ENCODE results near the gene MYLK4.

Gene MYLK4

GRCh38 chr6:2734488-2735166, 16.1 kb downstream of the MYLK4 start:
- DNase-seq (ENCODE audit: low read depth in 2 of 2) = no peak

- DNase-seq (ENCODE audit: low read depth in 2 of 2) = no peak
These were observed 16.8 kb downstream of the MYLK4 start for GRCh38 chr6:2733736-2734480.

GRCh38 chr6:2733324-2733723, 17.4 kb downstream of the MYLK4 start:
- peak in 1 of 2 donors; percentile 31 for DNase-seq (ENCODE audit: low read depth in 2 of 2)

GRCh38 chr6:2732503-2733089, 18.1 kb downstream of the MYLK4 start:
- DNase-seq (ENCODE audit: low read depth in 2 of 2) = no peak

DNA sequence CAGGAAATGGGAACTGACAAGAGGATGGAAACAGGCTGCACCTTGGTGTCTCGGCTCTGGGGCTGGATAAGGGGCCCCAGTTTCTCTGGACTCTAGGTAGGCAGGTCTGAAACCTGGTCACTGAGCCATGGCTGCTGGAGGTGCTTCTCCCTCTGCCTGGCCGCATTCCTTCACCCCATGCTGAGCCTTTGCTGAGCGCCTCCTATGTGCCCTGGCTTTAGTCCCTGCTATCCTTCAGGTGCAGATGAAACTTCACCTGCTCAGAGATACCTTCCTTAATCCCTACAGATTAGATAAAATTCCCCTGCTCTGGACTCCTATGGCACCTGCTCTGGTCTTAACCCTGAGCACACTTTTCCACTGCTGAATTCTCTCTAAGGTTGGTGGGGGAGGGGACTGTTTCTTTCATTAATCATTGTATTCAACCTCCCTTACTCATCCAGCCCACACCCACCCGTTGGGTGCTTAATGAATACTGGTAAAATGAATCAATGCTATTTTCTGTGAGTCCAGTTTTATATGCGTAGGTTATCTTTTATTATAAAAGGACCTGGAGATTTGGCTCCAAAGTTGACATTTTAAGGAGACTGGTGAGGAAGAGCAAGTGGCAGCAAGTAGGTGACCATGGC, 19.3 kb downstream of the MYLK4 start:
- no peak for DNase-seq (ENCODE audit: low read depth in 2 of 2)

GRCh38 chr6:2730353-2731107, 20.2 kb downstream of the MYLK4 start:
- DNase-seq (ENCODE audit: low read depth in 2 of 2) = no peak

DNA sequence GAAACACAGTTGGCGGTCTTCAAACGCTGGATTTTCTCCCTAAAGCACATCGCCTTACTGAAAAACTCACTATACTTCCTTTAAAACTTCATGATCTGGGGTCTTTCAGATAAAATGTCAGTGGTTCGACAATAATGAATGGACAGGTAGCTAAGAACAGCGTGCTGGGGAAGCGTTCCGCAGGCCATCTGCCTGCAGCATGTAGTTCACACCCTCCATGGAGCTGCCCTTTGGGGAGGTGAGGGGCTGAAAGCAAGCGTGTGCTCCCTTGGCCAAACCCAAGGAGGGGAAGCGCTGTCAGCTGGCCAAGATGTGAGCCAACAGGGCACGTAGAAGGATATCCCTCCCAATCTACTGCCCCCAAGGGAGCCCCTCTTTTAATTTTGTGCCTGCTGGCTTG, 20.8 kb downstream of the MYLK4 start:
- no peak for DNase-seq (ENCODE audit: low read depth in 2 of 2)

DNA sequence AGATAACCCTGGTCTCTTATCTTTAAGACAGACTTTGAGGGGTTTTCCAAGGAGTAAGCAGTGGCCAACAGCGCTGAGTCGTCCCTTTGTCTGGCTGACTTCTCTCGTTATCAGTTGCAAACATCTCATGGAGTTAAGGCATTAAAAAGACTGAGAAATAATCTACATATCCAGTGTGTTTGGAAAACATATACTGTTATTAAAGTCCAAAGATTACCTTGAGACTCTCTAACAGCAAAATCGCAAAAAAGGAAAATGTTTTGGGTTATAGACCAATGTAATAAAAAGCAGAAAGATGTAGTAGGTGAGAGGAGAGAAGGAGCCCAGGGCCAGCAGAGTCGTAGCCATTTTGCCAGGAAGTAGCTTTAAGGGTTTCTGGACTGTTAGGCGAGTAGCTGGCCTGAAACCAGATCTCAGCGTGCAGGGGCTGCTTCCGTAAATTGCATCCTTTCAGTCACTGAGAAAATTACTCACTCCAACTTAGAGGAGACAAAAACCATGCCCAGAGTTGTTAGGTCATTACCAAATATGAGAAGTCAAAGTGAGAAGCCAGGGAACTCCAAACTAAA, 24.6 kb downstream of the MYLK4 start:
- no peak for DNase-seq (ENCODE audit: low read depth in 2 of 2)

DNA sequence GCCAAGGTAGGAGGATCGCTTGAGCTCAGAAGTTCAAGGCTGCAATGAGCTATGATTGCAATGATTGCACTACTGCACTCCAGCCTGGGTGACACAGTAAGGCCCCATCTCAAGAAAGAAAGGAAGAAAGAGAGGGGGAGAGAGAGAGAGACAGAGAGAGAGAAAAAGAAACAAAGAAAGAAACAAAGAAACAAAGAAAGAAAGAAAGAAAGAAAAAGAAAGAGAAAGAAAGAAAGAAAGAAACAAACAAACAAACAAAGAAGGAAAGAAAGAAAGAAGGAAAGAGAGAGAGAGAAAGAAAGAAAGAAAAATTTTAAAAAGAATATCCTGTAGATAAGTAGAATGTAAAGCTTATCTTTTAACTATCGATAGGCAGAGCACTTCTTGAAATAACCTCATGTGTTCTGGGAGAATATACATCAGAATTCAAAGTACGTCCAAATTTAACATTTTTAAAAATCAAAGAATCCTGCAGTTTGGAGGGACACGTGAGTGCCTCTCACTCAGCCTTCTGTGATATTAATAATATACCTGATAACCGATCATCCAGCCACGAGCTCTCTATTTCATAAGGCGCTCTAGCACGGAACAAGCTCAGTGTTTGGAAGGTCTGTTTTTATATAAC, 25.2 kb downstream of the MYLK4 start:
- no peak for DNase-seq (ENCODE audit: low read depth in 2 of 2)

DNA sequence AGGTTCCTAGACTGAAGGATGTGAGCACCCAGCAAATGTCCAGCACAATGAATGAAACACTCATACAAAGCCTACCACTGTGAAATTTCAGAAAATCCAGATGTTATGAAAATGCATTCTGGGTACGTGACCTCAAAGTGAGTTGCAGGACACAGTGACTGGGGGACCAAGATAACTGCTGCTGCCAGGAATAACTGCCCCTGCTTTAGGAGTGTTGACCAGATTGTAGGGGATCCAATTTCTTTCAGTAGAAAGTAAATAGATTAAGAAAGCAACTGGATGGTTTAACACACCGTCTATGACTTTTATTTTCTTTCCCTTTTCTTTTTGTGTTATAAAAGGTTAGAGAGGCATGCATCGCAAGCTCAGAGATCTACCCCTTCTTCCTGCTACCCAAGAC, 29.5 kb downstream of the MYLK4 start:
- no peak for DNase-seq (ENCODE audit: low read depth in 2 of 2)

- DNase-seq (ENCODE audit: low read depth in 2 of 2) = no peak
These were observed 31.6 kb downstream of the MYLK4 start for GRCh38 chr6:2719093-2719455.

DNA sequence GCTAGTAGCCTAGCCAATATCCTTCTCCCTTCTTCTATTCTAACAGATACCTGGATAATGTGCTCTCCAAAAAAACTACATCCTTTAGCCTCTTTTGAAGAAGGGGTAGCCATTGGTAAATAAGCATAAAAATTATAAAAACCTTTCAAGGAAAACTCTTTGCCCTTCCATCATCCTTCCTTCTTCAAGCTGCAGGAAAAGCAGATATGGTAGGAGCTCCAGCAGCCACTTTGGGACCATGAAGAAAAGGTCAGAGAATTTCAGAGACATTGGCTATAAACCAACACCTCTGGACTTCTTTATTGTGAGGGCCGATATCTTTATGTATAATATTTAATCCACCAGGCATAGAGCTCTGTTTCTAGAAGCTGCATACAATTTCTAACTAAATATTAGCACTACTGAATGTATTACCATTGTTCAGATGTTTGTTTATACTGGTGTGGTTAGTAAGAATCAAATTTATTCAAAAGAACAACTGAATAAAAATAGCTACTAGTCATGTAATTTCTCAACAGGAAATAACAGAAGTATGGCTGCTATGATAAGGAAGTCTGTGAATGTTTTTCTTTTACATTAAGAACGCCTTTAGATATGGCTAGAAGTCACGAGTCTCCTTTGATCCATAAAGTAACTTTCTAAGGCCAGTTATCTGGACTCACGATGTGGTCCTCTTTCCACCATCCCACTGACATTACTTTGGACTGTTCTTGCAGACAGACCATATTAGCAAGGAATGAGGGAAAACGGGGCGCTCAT, 32.2 kb downstream of the MYLK4 start:
- DNase-seq (ENCODE audit: low read depth in 2 of 2) = no peak

- no peak for DNase-seq (ENCODE audit: low read depth in 2 of 2)
These were observed 33.6 kb downstream of the MYLK4 start for GRCh38 chr6:2716936-2717700.

GRCh38 chr6:2715737-2716136, 35.0 kb downstream of the MYLK4 start:
- DNase-seq (ENCODE audit: low read depth in 2 of 2) = no peak

DNA sequence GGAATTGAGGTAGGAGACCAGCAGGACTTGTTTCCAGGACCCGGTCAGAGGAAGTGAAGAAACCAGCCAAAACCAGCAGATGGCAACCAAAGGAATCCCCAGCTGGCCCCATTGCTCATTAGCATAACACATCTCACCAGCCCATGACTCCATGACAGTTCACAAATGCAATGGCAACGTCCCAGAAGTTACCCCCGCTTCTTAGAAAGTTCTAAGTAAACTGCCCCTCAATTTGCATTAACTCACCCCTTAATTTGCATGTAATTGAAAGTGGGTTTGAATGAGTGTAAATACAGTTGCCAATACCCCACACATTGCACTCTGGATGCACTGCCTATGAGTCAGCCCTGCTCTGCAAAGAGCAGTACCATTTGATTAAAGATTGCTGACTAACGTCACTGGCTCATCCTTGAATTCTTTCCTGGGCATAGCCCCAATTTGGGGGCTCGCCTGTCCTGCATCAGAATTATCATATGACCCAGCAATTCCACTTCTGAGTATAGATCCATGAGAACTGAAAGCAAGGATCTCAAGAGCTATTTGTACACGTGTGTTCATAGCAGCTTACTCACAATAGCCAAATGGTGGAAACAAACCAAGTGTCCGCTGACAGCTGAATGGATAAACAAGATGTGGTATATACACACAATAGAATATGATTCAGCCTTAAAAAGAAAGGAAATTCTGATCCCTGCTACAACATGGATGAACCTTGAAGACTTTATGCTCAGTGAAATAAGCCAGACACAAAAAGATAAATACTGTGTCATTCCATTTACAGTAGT, 36.4 kb downstream of the MYLK4 start:
- DNase-seq (ENCODE audit: low read depth in 2 of 2) = no peak

DNA sequence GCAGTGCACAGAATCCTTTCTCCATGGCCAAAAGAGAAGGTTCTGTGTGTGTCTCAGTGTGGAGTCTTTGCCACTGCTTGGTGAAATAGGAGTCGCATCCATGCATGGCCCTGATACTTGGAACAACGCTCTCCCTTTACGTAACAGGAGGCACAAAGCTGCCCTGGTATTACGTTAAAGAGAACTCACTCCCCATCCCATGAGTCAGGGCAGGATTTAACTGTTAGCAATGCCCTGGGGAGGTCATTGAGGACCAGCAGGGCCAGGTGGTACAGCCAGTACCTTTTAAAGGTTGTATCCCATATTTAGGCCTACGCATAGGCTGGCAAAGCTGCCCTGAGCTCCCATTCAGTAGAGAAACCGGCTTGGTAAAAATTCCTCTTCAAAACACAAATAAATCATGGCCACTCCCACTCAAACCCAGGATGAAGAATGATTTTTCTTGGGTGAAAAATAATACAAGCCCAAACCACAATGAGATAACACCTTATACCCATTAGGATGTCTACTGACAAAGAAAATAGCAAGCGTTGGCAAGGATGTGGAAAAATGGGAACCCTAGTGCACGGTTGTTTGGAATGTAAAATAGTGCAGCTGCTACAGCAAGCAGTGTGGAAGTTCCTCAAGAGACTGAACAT, 37.1 kb downstream of the MYLK4 start:
- DNase-seq (ENCODE audit: low read depth in 2 of 2) = no peak

DNA sequence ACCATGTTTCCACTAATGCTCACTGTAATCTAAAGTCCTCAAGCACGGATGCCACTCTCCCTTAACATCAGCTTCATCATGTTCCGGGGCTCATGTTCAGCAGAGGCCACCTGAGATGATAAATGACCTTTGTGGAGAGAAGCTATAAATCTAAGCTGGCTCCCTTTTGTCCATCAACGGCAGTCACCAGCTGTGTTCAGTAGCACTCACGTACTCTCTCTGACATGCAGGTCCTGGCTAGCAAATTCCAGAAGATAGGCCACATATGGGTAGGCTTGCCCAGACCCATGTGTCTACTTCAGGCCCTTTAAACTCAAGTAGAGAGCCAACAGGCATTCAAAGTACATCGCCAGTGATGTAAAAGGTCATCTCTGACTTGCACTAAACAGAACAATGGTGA, 38.6 kb downstream of the MYLK4 start:
- DNase-seq (ENCODE audit: low read depth in 2 of 2) = no peak

- no peak for DNase-seq (ENCODE audit: low read depth in 2 of 2)
These were observed 40.3 kb downstream of the MYLK4 start for GRCh38 chr6:2710412-2710811.
